ENCODE measurements around the gene ZNF609.
A peak's percentile ranks its signal among the peaks of the same experiment; 100 is the strongest.
"Not testable (repeated sequence)": the region's sequence is repeated elsewhere in the genome, so short reads cannot be mapped to it uniquely, and the experiment has no call there.

ZNF609 gene

GRCh38 chr15:64459066-64459781 is 1.2 kb upstream of the ZNF609 start:
- DNase-seq, result no peak

- DNase-seq, result peak; percentile 15
Observed at GRCh38 chr15:64460724-64461720, 644 bp downstream of the ZNF609 start.

DNA sequence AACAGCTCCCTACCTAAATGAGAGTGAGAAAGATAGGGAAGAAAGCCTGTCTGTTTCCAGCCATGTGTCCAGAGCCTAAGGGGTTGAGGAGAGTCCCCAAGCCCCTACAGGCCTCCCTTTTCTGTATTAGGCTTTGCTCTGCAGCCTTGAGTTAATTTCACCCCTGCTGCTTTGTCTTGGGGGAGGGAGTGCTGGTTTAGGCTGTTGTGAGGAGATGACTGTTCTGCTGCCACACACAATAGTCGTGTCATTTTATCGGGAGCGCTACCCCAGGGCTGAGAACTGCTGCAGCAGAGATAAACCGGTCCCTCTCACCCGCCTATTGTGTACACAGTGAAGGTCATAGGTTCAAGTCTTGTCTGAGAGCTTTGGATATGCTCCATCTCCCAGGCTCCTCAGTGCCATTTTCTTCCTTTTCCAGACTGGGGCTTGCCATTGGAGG is 1.4 kb downstream of the ZNF609 start:
- DNase-seq, result peak; percentile 33

- no peak for DNase-seq
Observed at GRCh38 chr15:64462492-64462891, 2.1 kb downstream of the ZNF609 start.

DNA sequence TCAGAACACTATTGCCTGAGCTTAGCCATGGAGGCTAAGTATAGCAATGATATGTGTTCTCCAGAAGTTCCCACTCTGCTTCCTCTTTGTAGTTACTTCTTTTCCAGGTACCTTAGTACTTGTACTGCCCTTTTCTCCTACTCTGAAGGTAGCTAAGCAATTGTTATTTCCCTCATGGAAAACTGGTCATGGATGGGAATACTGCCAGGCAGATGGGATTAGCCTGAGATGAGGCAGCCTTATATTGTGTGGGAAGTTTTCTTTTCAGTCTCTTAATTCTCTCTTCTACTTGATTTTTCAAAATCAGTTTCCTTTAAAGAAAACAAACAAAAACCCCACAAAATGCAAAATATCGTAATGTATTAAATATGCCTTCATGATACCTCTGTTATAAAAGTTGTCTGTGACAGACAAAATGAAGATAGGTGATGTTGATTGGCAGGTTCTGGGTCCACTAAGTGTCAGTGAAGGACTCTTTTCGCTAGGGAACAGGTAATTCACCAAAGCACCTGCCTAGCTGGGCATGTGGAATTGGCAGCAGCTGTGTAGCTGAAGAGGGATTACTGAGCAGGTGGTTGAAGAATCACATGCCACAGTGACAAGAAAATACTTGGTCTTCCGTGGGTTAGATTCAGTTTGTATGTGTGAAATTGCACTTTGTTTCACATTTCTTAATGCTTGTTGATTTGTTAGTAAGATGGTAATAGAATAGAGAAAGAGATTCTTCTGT is 4.1 kb downstream of the ZNF609 start:
- DNase-seq, result no peak

DNA sequence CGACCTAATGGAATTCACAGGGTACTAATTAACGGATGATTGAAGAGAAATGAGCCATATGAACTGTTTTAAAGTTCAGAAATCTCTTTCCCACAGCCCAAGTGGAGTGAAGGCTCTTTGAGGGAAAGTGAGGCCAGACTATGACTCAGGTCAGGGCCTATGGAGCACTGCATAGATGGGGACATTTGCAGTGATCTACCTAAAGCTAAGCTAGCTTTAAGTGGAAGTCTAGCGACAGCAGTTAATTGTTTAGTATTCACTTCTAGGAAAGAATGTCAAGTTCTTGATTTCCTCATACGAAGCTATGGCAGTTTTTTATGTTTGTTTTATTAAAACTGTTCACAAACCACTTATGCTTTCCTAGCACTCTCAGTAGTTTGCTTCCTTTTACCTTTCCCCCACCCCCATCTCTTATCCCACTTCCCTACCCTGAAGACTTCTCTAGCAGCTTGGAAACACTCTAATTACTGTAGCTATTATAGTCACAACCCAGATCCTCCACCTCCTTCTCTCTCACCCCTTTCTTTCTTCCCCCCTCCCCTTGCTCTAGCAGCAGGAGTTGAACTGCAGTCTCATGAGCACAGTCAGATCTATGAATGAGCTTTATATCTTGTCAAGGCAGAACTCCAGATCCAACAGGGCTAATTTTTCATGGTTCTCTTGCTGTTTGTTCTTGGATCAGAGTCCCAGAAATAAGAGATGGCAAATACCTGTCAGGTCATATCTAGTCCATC is 6.2 kb downstream of the ZNF609 start:
- no peak for DNase-seq

- DNase-seq, result no peak
Observed at GRCh38 chr15:64472161-64472560, 11.8 kb downstream of the ZNF609 start.

DNA sequence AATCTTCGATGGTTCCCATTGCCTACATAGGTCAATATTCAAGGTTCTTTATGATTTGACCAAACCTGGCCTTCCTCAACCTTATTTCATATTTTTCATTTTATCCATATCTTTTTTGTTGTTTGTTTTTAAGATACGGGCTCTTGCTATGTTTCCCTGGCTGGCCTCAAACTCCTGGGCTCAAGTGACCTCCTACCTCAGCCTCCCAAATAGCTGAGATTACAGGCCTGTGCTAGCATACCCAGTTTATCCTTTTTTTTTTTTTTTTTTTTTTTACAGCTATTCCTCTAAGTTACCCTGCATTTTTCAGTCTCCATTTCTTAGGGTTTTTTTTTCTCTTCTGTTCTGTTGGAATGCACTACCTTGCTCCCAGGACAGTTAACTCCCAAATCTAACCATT is 14.5 kb downstream of the ZNF609 start:
- no peak for DNase-seq

- DNase-seq, result no peak
Observed at GRCh38 chr15:64476550-64476949, 16.2 kb downstream of the ZNF609 start.

GRCh38 chr15:64478863-64479262 is 18.5 kb downstream of the ZNF609 start:
- no peak for DNase-seq

DNA sequence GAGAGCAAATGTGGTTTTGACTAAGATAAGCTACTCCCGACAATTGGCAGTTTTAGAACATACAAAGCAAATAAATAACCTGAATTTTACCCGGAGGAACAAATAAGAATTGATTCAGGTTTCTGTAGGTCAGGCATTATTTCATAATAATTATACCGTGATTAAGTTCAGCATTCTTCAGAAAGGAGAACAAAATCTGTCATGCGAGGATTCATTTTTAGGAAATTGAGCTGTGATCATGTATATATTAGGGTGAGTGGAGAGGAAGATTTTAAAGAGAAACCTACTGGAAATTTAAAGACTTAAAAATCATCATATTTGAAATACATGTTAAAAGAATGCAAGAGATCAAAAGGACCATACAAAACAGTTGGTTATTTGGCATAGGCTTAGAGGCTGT is 20.5 kb downstream of the ZNF609 start:
- DNase-seq, result no peak

DNA sequence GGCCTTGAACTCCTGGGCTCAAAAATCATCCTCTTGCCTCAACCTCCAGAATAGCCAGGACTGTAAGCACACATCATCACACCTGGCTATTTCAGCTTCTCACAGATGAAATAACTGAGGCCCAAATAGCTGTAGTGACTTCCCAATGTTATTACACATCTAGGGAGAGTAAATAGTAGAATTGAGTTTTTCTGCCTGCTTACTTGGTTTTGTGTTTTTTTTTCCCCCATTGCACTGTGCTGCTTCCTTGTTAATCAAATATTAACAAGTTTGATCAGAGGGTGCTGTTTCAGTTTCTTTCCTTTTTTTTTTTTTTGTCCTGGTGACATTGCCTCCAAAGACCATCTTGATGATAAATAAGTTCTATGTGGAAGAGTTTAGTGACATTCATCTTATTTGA is 23.4 kb downstream of the ZNF609 start:
- no peak for DNase-seq

- no peak for DNase-seq
Observed at GRCh38 chr15:64485796-64486195, 25.4 kb downstream of the ZNF609 start.

GRCh38 chr15:64490598-64491259 is 30.4 kb downstream of the ZNF609 start:
- no peak for DNase-seq

DNA sequence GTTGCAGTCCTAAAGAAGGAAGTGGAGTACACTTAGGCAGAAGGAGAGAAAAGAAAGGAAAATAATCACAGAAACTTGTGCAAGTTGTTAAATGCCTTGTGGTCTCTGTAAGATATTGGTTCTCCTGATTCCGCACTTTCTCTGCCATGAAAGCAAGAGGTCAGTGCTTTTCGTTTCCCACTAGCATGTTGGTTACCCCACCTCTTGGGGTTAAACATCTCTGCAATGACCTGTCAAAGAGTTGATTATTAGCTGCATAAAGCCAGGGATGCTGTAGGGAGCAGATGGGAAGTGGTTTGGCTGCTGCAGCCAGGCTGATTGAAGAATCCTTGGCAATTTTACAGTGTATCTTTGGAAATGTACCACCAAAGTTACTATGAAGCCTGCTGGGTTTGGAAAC is 33.3 kb downstream of the ZNF609 start:
- no peak for DNase-seq

DNA sequence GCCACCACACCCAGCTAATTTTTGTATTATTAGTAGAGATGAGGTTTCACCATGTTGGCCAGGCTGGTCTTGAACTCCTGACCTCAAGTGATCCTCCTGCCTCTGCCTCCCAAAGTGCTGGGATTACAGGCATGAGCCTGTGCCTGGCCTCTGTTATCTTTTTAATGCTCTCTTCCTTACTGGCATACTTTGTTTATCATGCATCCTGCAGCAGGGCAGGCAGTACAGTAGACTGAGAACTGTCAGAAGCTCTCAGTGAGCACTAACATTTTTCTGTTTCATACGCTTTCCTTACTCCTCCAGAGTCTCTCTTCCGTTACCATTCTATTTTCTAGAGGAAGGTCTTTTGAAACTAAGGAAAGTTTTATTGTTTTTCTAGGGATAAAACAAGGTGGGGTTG is 35.6 kb downstream of the ZNF609 start:
- DNase-seq, result not testable (repeated sequence)

DNA sequence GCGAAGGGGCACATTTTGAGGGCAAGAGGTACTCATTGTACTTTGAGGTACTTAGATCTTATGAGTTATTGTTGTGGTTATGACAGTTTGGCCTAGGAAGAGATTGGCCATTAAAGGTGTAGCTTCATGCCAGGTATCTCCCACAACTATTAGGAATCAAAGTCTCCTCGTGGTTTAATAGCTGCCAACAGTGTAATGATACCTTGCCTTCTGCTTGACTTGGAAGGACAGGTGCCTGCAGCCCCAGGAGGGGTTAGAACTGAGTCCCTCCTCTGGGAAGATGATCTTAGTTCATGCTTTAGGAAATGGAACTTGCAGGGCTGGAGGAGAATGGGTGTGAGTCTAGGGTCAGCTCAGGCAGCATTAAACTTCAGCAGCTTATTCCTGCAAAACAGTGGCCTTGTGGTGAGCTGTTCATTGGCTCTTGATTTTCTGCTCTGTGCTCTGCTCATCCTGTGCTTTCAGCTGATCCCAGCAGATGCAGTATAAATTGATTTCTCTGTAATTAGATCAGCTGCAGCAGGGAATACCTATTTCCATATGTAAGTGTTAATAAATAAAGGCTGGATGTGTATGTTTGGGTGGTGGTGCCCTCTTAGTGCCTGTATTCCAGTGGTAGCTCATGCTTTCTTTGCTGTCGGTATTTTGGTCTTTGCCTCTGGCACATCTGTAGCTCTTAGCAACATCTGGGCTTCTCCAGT is 40.5 kb downstream of the ZNF609 start:
- DNase-seq, result no peak

DNA sequence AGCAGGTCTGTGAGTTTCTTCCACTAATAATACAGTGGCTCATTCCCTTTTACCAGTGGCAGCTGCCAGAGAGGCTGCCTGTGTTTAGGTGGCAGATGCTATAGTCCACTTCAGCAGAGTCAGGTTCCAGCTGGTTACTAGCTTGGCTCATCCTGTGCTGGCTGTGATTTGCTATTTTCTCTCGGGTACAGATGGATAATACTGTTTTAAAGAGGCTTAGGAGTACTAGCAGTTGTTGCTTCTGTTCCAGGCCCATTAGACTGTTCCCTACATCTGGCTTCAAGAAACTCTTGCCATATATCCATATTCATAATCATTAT is 41.0 kb downstream of the ZNF609 start:
- DNase-seq, result no peak

DNA sequence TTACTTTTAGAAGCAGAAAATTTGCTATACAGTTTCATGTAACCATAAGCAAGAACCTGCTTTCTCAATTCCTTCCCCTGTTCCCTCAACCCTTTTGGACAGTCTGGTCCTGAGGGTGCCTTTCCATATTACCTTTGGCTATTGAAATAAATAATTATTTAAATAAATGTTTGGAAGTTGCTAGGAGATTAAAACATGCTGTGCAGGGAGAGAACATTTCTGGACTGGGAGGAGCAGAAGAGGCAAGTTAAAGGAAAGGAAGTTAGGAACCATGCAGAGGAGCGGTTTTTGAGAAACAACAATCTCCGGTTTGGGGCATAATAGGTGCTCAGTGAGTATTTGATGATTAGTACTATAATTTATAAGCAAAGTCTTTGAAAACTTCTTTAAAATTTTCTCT is 41.8 kb downstream of the ZNF609 start:
- DNase-seq, result no peak

GRCh38 chr15:64502551-64502950 is 42.2 kb downstream of the ZNF609 start:
- no peak for DNase-seq

GRCh38 chr15:64503197-64503596 is 42.8 kb downstream of the ZNF609 start:
- DNase-seq, result no peak

GRCh38 chr15:64503640-64504039 is 43.3 kb downstream of the ZNF609 start:
- no peak for DNase-seq

Data from activated naive CD4-positive, alpha-beta T cell treated with Interleukin-2 at 50 U/mL for 16 hours (primary cell).